ENCODE measurements around the gene NHS. TPM values are rescaled to one million over a fixed set of nuclear protein-coding genes. Genes with fewer than 3 reads are reported as not detected.

NHS gene
- total RNA-seq, 1 experiment from 2014 or later = 5.4 TPM

DNA sequence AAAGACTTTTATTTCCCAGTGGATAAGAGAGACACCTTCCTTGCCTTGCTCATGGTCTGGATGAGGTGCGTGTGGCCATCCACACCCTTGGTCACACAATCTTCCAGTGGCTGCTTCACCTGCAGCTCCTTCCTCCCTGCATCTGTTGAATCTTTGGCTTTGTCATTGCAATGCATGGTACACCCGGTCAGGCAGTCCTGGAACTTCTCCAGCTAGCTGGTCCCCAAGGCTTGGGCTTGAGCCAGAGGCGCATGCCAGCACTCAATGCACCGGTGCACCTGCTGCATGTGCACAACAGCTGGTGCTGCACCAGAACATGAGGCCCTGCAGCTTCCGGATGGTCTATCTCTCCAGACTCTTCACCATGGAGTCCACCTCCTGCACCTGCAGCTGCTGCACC lies 394.0 kb downstream of the NHS start:
- DNase-seq (ENCODE audit: low read depth) = no peak

DNA sequence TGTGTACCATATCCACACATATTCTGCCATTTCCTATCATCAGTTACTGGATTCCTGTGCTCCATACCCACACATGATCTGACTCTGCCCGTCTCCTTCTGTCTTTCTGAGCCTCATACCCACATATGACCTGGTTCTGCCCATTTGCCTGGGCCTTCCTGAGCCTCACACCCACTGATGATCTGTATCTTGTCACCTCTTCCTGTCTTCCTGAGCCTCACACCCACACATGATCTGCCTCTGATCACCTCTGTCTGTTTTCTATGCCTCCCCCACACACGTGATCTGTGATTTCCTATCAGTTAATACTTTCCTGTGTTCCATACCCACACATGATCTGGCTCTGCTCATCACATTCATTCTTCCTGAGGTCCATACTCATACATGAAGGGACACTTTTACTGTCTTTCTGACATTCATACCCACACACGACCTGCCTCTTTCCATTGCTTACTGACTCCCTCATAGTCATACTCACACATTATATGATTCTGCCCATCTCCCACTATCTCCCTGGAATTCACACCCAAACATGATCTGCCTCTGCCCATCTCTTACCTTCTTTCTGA lies 394.8 kb downstream of the NHS start:
- DNase-seq (ENCODE audit: low read depth) = no peak

DNA sequence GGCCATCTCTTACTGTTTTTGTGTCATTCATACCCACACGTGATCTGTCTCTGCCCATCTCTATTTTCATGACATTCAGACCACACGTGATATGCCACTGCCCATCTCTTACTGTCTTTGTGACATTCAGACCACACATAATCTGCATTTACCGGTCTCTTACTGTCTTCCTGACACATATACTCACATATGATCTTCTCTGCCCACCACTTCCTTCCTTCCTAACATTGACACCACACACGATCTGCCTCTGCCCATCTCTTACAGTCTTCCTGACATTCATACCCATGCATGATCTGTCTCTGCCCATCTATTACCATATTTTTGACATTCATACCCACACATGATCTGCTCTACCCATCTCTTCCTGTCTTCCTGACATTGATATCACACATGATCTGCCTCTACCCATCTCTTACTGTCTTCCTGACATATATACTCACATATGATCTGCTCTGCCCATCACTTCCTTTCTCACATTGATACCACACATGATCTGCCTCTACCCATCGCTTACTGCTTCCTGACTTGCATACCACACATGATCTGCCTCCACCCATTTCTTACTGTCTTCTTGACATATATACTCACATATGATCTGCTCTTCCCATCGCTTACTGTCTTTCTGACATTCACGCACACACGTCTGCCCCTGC lies 398.3 kb downstream of the NHS start:
- no peak for DNase-seq (ENCODE audit: low read depth)

DNA sequence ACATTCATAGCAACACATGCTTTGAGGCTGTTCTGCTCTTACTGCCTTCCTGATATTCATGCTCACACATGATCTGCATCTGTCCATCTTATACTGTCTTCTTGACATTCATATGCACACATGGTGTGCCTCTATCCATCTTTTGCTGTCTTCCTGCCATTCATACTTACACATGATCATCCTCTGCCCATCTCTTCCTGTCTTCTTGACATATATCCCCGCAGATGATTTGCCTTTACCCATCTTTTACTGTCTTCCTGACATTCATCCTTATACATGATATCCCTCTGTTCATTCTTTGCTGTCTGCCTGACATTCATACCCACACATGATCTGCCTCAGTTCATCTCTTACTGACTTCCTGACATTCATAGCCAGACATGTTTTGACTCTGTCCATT lies 399.1 kb downstream of the NHS start:
- DNase-seq (ENCODE audit: low read depth) = no peak

DNA sequence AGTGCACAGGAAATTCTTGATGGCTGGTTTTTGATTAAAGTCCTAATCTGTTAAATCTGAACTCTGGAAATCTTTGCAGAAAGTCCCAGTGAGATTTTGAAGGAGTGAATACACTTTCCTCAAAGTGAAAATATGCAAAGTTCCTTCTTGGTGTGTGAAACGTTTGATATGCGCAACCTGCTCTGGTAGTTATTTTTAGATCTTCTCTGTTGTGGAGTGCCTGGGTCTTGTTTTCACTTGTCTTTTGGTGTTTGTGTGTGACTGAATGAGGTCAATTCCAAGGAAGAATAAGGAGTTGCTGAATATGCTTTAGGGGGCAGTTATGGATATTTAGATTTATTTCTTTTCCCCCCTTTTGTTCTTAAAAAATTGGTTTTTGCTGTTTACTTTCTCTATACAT lies 404.0 kb downstream of the NHS start:
- DNase-seq (ENCODE audit: low read depth) = no peak

DNA sequence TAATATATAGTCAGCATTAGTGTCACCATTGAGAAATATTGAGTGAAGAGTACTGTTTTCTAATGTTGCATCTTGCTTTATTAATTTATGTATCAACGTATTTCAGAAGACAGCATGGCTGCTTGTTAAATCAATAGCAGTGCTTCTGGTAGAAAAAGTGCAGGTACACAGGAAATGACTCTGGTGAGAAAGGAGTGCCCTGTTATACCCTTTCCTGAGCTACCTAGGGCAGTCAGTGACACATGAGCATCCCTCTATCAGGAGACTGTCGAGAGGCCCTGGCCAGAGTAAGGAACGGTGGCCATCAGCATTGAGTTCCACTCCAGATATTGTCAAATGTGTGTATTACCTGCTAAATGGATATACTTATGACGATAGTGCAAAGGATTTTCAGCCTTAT lies 404.4 kb downstream of the NHS start:
- no peak for DNase-seq (ENCODE audit: low read depth)

Small RNAs within 50 kb of the gene (small RNA-seq; reads per million reads assigned to genes)
- not detected for gene MIR4768
- gene RF01210 = not detected

All from HT1080 (cell line).